ENCODE results near the gene SDS.

Gene SDS

GRCh38 chr12:113347107-113347506, 56.6 kb downstream of the SDS start:
- DNase-seq (ENCODE audit: low read depth in 2 of 2), result no peak

- no peak for DNase-seq (ENCODE audit: low read depth in 2 of 2)
Measured at GRCh38 chr12:113346353-113346752, 57.3 kb downstream of the SDS start.

GRCh38 chr12:113345318-113345717, 58.4 kb downstream of the SDS start:
- no peak for DNase-seq (ENCODE audit: low read depth in 2 of 2)

All from stimulated activated CD8-positive, alpha-beta memory T cell treated with anti-CD3 and anti-CD28 coated beads, Interleukin-2, amount 100 ng/mL, for 48 hours (primary cell).